Activated gamma-delta T cell treated with anti-CD3 and anti-CD28 coated beads, Interleukin-2, amount 50 U/mL, for 16 hours (primary cell): ENCODE results near the gene PLPP1.
"Not testable (repeated sequence)": the region's sequence is repeated elsewhere in the genome, so short reads cannot be mapped to it uniquely, and the experiment has no call there.

Experiments
- DNase-seq: peaks from one replicate; pipeline ENCODE4 v3.0.0-alpha.2; 2020; ENCODE audit warnings: low read depth

Gene PLPP1

DNA sequence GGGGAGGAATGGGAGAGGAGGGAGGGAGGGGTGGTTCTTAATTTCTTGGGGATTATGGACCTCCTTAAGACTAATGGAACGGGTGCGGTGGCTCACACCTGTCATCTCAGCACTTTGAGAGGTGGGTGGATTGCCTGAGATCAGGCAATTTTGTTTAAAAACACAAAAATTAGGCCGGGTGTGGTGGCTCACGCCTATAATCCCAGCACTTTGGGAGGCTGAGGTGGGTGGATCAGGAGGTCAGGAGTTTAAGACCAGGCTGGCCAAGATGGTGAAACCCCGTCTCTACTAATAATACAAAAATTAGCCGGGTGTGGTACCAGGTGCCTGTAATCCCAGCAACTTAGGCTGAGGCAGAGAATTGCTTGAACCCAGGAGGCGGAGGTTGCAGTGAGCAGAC is 30.8 kb downstream of the PLPP1 start:
- DNase-seq: not testable (repeated sequence)

DNA sequence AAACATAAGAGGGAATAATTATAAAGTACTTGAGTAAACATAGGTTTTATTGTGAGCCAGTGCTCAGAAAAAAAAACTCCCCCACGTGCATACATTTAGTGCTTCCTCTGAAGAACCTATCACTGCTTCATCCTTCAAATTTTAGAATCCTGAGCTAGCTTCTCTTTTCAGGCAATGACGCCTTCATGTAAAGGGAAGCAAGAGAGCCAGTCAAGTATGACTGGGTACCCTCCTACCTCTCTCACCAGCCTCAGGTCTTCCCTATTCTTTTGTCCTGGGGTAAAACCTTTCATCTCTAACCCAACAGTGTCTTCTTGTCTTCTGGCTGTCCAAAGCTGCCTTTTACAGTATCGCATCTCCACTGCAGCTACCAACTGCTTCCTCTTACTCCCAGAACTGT is 32.0 kb downstream of the PLPP1 start:
- DNase-seq: no peak

DNA sequence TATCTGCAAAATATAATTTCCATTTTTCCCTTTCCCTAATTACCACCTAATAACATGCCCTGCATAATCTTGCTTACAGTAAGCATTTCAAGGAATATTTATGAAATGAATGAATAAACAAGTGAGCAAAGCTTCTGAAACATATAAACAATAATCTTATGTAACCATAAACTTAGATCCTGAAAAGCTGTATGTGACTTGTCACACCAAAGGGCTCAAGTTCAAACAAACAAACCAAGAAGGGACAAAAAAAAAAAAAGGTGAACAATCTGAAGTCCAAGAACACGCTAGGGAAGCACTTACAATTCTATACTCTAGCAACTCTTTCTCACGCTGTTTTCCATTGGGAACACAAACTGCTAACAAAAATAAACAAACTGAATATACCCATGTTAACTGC is 36.3 kb downstream of the PLPP1 start:
- DNase-seq: no peak

DNA sequence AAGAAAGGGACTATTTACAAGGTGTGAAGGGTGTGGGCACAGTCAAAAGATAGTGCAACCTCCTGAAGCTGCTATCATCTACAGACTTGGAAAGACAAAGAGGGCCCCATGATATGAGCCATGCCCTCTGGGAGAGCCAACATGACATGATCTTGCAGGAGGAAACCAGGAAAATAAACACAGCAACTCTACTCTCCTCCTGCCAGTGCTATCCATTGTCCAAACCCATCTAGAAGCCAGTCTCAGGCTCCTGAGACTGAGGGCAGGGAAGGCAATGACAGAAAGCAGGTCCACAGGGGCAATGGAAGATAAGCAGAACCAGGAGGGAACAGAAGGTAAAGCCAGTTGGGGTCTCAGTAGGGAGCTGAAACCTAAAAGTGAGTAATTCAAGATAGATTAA is 37.1 kb downstream of the PLPP1 start:
- DNase-seq: no peak

DNA sequence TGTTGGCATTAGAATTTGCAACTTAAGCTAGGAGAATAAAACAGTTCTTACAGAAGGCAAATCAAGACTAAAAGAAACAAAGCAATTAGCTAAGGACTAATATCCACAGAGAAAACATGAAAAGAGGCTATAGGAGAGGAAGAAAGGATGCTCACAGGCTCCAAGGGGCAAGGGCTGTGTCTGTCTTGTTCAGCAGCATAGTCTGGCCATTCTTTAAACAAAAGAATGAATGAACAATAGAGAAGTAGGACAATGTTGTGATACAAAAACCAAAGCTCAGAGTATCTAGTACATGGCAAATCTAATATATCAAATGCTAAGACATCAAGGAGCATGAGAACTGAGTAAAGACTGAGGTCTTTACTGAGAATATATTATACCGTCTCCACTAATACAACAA is 39.5 kb downstream of the PLPP1 start:
- DNase-seq: no peak

DNA sequence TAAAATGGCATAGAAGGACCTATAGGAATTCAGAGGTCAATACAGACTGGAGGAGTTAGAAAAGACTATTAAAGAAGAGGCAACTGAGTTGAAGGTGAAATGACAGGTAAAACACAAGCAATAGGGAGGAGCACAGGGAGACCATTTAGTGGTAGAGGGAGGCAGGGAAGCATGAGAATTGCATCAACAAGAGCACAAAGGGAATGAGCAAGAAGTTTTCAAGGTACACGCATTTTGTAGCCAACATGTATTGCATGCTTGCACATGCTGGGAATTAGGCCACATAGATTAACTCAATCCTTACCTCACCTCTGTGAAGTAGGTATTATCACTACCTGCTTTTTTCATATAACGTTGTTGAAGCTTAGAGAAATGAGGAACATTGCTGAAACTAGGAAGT is 42.3 kb downstream of the PLPP1 start:
- DNase-seq: no peak

DNA sequence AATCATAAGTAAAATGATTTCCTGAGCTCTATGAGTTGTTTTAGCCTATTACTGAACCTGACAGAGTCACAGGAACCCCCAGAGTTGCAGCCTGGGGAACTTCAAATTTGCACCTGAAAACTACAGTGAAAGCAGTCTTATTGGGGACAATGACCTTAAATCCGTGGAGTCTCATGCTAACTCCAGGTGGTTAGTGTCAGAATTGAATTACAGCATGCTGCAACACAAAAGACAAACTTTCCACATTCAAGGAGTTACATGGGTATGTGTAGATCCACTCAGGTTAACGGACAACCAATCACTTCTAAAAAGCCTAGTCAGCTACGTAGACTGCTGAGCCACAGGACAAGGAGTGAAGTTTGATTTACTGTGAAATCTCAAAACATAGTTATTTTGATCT is 49.7 kb downstream of the PLPP1 start:
- no peak for DNase-seq

DNA sequence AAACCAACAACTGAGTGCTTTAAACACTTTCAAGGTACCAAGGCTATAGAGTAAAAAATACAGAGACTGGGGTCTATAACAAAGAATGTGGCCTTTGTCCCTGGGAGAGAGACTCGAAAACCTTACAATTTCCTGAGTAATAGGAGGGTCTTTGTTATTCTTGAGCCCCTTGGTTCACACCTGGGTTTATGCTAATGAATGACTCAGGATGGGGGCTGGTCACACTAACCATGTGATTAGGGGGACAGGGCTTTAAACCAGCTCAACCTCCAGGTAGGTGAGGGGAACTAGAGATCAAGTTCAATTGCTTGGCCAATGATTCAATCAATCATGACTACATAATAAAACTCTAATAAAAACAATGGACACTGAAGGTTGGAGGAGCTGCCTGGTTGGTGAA is 50.2 kb downstream of the PLPP1 start:
- DNase-seq: no peak

DNA sequence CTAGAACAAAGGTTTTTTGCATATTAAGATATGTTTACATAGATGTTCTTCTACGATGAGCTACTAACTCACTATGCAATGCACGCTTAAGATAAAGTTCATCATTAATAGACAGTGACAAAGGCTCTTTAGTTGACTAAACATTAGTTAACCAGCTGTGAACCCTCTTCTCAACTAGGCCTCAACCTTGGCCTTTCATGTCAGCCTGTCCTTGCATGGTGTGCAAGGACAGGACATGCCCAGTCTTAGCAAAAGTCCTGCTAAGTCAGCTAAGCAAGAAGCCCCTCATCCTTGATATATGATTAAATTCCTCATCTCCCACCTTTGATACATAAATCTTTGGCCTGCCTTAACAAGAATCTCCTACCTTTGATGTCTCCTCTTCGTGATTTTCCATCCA is 50.9 kb downstream of the PLPP1 start:
- no peak for DNase-seq

DNA sequence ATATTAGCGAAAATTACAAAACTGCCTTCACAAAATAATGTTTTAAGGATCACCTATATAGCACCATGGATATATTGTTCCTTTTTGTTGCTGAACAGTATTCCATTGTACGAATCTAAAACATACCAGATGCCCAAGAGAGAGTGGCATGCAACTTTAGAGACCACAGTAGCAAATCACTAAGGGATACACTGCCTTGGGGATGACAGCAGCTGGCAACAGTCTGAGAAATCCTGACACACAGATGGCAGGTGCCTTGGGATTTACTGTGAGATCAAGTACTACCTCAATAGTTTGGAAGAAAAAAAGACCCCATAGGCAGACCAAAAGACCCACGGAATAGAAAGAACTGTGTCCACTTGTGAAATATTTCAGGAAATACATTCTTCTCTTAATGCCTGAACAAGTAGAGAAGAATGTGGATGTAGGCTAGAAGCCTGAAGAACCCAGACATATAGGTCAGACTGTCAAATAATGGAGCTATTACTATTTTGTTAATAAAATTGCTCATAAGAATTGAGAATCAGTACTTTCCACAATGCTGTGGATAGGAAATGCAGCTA is 53.4 kb downstream of the PLPP1 start:
- no peak for DNase-seq

DNA sequence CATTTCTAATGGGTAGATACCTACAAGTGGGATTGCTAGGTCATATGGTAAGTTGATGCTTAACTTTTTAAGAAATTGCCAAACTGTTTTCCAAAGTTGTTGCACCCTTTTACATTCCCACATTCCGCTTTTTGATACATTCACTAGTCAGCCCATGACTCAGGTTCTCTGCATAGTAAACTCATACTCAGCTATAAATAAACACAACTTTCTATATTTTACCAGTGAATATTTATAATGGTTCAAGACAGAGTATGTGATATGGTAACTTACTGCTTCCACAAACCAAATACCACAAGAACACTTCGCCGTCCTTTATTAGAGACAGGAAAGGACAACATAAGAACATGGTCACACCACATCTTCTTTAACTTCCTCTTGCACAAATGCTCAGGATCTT is 54.0 kb downstream of the PLPP1 start:
- no peak for DNase-seq

DNA sequence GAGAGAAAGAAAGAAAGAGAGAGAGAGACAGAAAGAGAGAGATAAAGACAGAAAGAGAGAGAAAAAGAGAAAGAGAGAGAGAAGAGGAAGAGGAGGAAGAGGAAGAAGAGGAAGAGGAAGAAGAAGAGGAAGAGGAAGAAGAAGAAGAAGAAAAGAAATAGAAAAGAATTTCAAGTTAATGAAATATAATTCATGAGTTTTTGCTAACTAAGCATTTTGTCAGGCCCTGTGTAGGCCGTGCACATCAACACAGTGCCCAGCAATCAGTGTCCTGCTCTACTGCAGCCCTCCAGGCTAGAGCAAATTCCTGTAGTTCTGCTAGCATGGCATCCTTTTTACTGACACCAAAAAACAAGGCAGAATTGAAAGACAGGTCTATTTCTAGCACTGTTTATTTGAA is 62.1 kb downstream of the PLPP1 start:
- no peak for DNase-seq

DNA sequence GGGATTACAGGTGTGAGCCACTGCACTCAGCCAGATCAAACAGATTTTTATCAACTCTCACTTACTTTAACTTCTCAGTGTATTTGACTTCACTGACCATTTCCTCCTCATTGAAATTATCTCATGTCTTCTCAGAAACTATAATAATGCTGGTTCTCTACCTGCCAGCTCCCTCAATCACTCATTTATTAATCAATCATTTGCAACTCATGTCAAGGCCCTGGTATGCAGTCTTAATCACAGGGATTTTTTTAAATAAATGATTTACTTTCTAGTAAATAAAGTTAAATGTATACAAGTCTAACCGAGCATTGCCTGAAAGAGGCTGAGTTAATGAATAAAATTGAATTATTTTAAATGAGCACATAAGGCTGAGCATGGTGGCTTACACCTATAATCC is 63.3 kb downstream of the PLPP1 start:
- DNase-seq: no peak

DNA sequence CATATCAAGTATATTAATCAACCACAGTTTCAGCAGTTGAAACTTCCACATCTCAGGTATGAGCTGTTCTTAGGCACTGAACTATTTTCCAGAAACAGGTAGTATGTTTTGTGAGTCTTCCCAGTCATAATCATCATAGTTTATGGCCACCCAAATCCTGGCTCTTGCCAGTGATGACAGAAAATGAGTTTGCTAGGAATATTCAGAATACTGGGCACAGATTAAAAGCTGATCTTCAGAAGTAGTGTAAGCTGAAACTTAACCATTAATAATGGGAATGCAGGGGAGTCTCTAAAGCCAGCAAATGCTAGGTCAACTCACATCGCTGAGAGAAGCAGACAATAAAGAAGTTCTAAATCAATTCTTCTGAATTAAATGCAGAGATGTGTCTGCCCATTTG is 64.5 kb downstream of the PLPP1 start:
- DNase-seq: no peak

DNA sequence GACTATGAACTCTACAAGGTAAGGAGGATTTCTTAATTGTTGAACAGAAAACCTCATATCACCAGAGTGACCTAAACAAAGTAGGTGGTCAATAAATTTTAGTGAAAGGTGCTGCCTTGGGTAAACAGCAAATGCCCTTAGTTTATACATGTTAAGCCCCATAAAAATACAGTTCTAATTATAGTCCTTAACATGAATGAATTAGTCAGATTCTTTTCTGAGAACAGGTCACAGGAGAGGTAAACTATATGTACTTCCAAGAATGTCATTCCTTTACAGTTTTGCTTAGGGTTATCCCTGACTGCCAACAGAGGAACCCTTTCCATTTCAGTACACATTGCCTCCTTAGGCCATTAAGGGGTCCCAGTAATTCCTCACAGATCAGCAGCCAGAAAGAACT is 64.9 kb downstream of the PLPP1 start:
- no peak for DNase-seq

DNA sequence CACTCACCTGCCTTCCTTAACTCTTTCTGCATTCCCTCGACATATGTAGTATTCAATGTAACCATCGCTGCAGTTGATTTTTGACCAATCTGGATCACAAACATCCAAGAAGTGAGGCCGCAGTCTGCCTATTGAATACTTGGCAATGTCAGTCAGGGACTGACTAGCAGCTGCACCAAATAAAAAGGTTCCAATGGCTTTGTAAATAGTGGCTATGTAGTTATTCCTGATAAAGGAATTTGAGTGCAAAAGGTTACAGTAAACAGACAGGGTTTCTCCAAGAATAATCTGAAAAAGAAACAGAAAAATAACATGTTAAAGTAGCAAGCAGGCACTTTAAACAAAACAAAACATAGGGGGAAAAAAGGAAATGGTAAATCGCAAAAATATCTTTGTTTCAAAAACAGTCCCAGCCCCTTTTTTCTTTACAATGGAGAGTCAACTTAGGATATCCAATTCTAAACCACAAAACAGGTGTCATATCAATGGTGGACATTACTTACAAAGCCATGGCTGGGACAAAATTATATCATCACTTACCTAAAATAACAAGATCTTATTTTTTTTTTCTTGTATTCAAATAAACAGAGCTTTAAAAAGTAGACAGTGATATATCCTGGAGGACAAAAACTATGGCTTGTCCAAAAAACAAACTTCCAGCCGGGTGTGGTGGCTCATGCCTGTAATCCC is 66.8 kb downstream of the PLPP1 start:
- no peak for DNase-seq

DNA sequence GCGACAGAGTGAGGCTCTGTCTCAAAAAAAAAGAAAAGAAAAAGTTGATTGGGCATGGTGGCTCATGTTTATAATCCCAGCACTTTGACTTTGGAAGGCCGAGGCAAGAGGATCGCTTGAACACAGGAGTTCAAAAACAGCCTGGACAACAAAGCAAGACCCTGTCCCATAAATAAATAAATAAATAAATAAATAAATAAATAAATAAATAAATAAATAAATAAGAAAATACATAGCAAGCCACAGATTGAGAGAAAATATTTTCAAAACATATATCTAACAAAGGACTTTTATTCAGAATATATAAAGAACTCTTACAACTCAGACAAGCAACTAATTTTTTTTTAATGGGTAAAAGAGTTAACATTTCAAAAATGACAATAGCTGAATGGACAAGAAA is 71.2 kb downstream of the PLPP1 start:
- no peak for DNase-seq

DNA sequence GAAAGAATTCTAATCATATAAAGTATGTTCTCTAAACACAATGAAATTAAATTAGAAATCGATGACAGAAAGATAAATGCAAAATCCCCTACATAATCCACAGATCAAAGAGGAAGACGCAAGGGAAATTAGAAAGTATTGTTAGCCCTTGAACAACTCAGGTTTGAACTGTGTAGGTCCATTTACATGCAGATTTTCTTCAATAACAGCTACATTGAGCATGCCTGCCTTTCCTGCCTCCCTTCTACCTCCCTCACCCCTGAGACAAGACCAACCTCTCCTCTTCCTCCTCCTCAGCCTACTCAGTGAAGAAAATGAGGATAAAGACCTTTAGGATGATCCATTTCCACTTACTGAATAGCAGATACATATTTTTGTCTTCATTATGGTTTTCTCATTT is 75.2 kb downstream of the PLPP1 start:
- no peak for DNase-seq

DNA sequence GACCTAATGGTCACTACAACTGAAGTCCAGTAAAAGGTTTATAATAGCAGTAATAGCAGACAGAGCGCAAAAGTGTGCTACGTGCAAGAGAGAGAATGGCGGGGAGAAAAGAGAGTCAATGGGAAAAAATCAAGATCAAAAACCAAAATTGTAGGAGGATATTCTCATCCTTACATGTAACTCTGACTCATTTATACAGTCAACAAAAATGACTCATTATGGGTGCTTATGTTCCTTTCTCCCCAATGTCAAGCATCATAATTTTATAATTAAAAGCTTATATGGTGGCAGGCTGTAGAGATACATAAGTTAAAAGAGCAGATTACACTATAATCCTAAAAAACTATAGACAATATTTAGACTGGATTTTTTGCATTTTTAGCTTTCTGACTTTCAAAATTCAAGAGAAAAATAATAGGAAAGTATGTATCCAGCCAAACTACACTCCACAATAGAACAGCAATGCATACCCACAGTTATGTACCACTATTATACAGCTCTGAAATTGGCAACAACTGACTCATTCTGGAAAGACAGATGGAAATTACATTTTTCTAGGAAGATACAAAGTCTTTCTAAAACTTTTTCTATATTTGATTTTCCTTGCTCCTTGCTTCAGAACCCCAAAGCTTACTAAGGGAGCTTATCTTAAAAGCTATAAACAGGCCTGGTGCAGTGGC is 78.4 kb downstream of the PLPP1 start:
- DNase-seq: no peak

DNA sequence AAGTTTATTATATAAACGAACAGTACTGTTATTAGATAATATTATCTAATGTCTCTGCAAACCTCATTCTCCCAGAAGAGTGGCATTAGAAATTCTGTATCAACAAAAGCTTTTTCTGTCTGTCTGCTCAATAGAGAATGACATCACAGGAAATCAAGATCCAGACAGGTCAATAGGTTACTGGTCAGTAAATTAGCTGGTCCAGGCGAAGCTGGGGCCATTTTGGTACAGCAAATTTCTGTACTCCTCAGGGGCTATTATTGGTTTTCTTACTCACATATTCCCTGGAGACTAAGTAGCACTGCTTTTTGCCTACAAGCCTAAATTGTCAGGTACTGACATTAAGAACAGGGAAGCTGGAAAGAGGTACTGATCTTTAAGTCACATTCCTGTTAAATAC is 80.5 kb downstream of the PLPP1 start:
- no peak for DNase-seq

DNA sequence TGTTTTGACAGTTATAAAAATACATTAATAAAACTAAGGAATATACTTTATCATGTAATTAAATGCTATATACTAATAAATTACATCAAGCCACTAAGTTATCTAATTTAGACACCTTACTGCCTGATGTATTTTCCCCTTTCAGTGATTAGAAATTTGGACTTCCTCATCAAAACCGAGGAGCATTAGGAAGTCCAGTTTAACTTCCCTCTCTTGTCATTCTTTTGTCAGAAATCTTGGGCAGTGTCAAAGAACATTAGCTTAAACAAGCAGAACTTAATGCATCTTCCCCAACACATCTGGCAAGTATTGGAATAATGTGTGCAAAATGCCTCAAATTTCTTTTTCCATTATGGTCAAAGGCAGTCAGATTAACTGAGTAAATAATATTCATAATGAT is 81.6 kb downstream of the PLPP1 start:
- no peak for DNase-seq

DNA sequence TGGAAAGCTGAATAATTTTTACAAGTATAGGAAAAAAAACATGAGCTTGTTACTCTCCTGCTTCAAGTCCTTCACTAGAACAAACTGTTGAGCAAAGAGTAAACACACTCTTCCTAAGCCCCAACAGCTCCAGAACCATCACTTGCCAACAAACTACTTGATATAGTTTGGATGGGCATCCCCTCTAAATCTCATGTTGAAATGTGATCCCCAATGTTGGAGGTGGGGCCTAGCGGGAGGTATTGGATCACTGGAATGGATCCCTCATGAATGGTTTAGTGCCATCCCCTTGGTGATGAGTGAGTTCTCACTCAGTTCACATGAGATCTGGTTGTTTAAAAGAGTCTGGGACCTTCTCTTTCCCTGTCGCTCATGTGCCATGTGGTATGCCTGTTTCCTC is 82.8 kb downstream of the PLPP1 start:
- no peak for DNase-seq

DNA sequence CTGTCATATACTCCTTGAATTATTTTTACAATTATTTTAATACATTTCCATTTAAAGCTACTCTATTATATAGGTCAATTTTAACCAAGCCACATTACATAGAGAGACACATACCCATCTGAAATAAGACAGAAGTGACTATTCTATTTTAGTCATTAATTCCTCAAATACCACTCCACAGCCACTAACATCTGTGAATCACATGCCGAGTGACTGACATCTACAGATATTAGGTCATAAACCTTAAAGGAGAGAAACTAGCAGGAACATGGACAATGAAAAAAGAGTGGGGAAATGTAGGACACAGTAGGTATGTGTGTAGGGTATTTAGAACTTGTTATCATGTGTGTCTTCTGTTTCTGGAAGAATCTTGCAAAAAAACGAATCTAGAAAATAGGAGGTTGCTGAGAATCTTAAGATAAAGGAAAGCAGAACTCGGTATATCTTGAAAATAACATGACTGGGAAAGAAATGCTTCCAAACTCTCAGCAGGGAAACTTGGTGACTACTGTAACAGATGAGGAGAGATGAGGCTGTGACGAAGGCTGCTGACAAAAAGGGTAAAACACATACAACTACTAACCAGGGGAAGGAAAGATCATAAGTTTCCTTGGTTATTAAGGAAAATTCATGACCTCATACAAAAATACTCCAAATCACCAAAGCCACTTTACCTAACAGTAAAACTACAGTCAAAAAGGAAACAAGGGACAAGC is 84.6 kb downstream of the PLPP1 start:
- DNase-seq: no peak
